CD4-positive, alpha-beta T cell treated with Interleukin-6 at 100 ng/mL for 8 hours (primary cell): Measurements from ENCODE around the gene CCR6.
"Not testable (repeated sequence)": the region's sequence is repeated elsewhere in the genome, so short reads cannot be mapped to it uniquely, and the experiment has no call there.

Experiments used
- DNase-seq: peaks from one replicate; pipeline ENCODE4 v3.0.0-alpha.2; 2020; ENCODE audit warnings: mixed read lengths, low spot score

The CCR6 gene

GRCh38 chr6:167122827-167123657 is at the start of gene CCR6:
Gene CCR6, plus strand, starts transcription at chr6:167123096. Its CDS starts 13,039 bp downstream, at chr6:167136135.
- no peak for DNase-seq

GRCh38 chr6:167073679-167074274 is 49.1 kb upstream of the CCR6 start:
- no peak for DNase-seq

GRCh38 chr6:167077241-167077932 is 45.5 kb upstream of the CCR6 start:
- no peak for DNase-seq

GRCh38 chr6:167078745-167079144 is 44.2 kb upstream of the CCR6 start:
- DNase-seq: no peak

- peak; percentile 60 for DNase-seq
Measured at GRCh38 chr6:167079853-167080297, 43.0 kb upstream of the CCR6 start.

GRCh38 chr6:167087857-167088354 is 35.0 kb upstream of the CCR6 start:
- no peak for DNase-seq

- not testable (repeated sequence) for DNase-seq
Measured at GRCh38 chr6:167088741-167089140, 34.2 kb upstream of the CCR6 start.

GRCh38 chr6:167089243-167090142 is 33.4 kb upstream of the CCR6 start:
- no peak for DNase-seq

GRCh38 chr6:167090171-167090570 is 32.7 kb upstream of the CCR6 start:
- no peak for DNase-seq

- DNase-seq: peak; percentile 43
Measured at GRCh38 chr6:167091026-167091804, 31.7 kb upstream of the CCR6 start.

GRCh38 chr6:167091805-167092107 is 31.1 kb upstream of the CCR6 start:
- DNase-seq: no peak

GRCh38 chr6:167092672-167093339 is 30.1 kb upstream of the CCR6 start:
- no peak for DNase-seq

- no peak for DNase-seq
Measured at GRCh38 chr6:167093406-167093921, 29.4 kb upstream of the CCR6 start.

- peak; percentile 76 for DNase-seq
Measured at GRCh38 chr6:167093922-167094432, 28.9 kb upstream of the CCR6 start.

GRCh38 chr6:167094436-167094819 is 28.5 kb upstream of the CCR6 start:
- DNase-seq: no peak

GRCh38 chr6:167094820-167095637 is 27.9 kb upstream of the CCR6 start:
- no peak for DNase-seq

GRCh38 chr6:167095888-167096287 is 27.0 kb upstream of the CCR6 start:
- DNase-seq: no peak

GRCh38 chr6:167096991-167097390 is 25.9 kb upstream of the CCR6 start:
- DNase-seq: no peak

GRCh38 chr6:167097770-167098169 is 25.1 kb upstream of the CCR6 start:
- DNase-seq: no peak
